HEK293 (cell line): ENCODE measurements around the gene RPL29.

Source experiments
- CTCF ChIA-PET: fragments of 350-600 bp; formaldehyde crosslinking; extraction: SDS; loops from one replicate; lab custom pipeline; 2021; ENCODE audit warnings: antibody characterized with exemption; lab: Yijun Ruan, JAX
- POLR2A ChIA-PET: fragments of 300-600 bp; formaldehyde crosslinking; extraction: SDS; loops from one replicate; lab custom pipeline; 2020; ENCODE audit warnings: antibody characterized with exemption, inconsistent platforms; lab: Yijun Ruan, JAX
- H3K27ac ChIP-seq: fragments of 200-500 bp; sonication (Bioruptor generic); 2 replicates; pipeline ENCODE4 v1.5.1; 2014; ENCODE audit warnings: low read depth, low read length, control low read depth, inconsistent platforms; ENCODE audit errors: extremely low read depth
- H3K36me3 ChIP-seq, 2 experiments: fragments of 200-500 bp in 1 of 2; sonication (Bioruptor generic) in 1 of 2; 1 replicate in 1 of 2; 2 replicates in 1 of 2; pipeline ENCODE4 v1.5.1; 2014 to 2017; ENCODE audit warnings: inconsistent platforms in 2 of 2, low read length in 2 of 2; ENCODE audit not compliant: control insufficient read depth in 2 of 2, insufficient read depth in 1 of 2
- H3K4me1 ChIP-seq: fragments of 200-500 bp; sonication (Bioruptor generic); 2 replicates; pipeline ENCODE4 v1.5.1; 2014; ENCODE audit warnings: mild to moderate bottlenecking, low read length, inconsistent platforms; ENCODE audit not compliant: control insufficient read depth, insufficient read depth
- H3K4me3 ChIP-seq: 2 replicates; pipeline ENCODE4 v1.5.1; 2011; ENCODE audit warnings: low read depth, mild to moderate bottlenecking, control low read depth, low read length, moderate library complexity
- H3K9me3 ChIP-seq: fragments of 200-500 bp; sonication (Bioruptor generic); 2 replicates; pipeline ENCODE4 v1.5.1; 2014; ENCODE audit warnings: low read depth, low read length, inconsistent platforms; ENCODE audit not compliant: control insufficient read depth, insufficient read depth
- HOXD13 ChIP-seq: sonication (generic); formaldehyde crosslinking; IDR thresholded peaks from 2 replicates; pipeline ENCODE4 v1.8.0; 2022; ENCODE audit warnings: missing genetic modification reagents, borderline replicate concordance
- KLF17 ChIP-seq: fragments of 450-650 bp; formaldehyde crosslinking; IDR thresholded peaks from 2 replicates; pipeline ENCODE4 v1.5.1; 2016; ENCODE audit warnings: missing biosample characterization, missing genetic modification characterization
- PRDM6 ChIP-seq: fragments of 450-650 bp; formaldehyde crosslinking; IDR thresholded peaks from 2 replicates; pipeline ENCODE4 v1.5.1; 2017; ENCODE audit warnings: missing biosample characterization, missing genetic modification characterization
- SCRT2 ChIP-seq: fragments of 450-650 bp; formaldehyde crosslinking; IDR thresholded peaks from 2 replicates; pipeline ENCODE4 v1.5.1; 2016; ENCODE audit warnings: missing biosample characterization, missing genetic modification characterization
- TCF7L2 ChIP-seq: IDR thresholded peaks from 2 replicates; pipeline ENCODE4 v1.6.1; 2011; ENCODE audit warnings: low read depth, mild to moderate bottlenecking, inconsistent platforms, low read length, moderate library complexity, borderline replicate concordance
- WT1 ChIP-seq: fragments of 450-650 bp; formaldehyde crosslinking; IDR thresholded peaks from 2 replicates; pipeline ENCODE4 v1.5.1; 2016; ENCODE audit warnings: missing biosample characterization, missing genetic modification characterization
- ZBTB10 ChIP-seq: fragments of 450-650 bp; formaldehyde crosslinking; IDR thresholded peaks from 2 replicates; pipeline ENCODE4 v1.5.1; 2016; ENCODE audit warnings: missing biosample characterization, missing genetic modification characterization
- ZBTB20 ChIP-seq: fragments of 450-650 bp; formaldehyde crosslinking; IDR thresholded peaks from 2 replicates; pipeline ENCODE4 v1.5.1; 2016; ENCODE audit warnings: missing biosample characterization, missing genetic modification characterization
- ZBTB44 ChIP-seq: fragments of 450-650 bp; IDR thresholded peaks from 2 replicates; pipeline ENCODE4 v1.5.1; 2018; ENCODE audit warnings: missing biosample characterization, mild to moderate bottlenecking, missing genetic modification characterization
- ZBTB49 ChIP-seq: fragments of 450-650 bp; formaldehyde crosslinking; IDR thresholded peaks from 2 replicates; pipeline ENCODE4 v1.5.1; 2016; ENCODE audit warnings: missing biosample characterization, missing genetic modification characterization, low read depth
- ZFHX2 ChIP-seq: fragments of 450-650 bp; formaldehyde crosslinking; conservative IDR thresholded peaks from 2 replicates; pipeline ENCODE4 v1.5.1; 2016; ENCODE audit warnings: missing biosample characterization, missing genetic modification characterization
- ZNF19 ChIP-seq: fragments of 450-650 bp; formaldehyde crosslinking; IDR thresholded peaks from 2 replicates; pipeline ENCODE4; 2016; ENCODE audit warnings: missing biosample characterization, missing genetic modification characterization, low read depth
- ZNF335 ChIP-seq: fragments of 450-650 bp; formaldehyde crosslinking; conservative IDR thresholded peaks from 2 replicates; pipeline ENCODE4 v1.5.1; 2016; ENCODE audit warnings: missing biosample characterization, missing genetic modification characterization
- ZNF398 ChIP-seq: fragments of 450-650 bp; formaldehyde crosslinking; IDR thresholded peaks from 2 replicates; pipeline ENCODE4 v1.5.1; 2017; ENCODE audit warnings: missing biosample characterization, missing genetic modification characterization
- ZNF692 ChIP-seq: fragments of 450-650 bp; formaldehyde crosslinking; IDR thresholded peaks from 2 replicates; pipeline ENCODE4 v1.5.1; 2016; ENCODE audit warnings: missing biosample characterization, missing genetic modification characterization
- ZNF704 ChIP-seq: fragments of 450-650 bp; formaldehyde crosslinking; IDR thresholded peaks from 2 replicates; pipeline ENCODE4 v1.5.1; 2016; ENCODE audit warnings: missing biosample characterization, missing genetic modification characterization
- ZNF76 ChIP-seq: fragments of 450-650 bp; formaldehyde crosslinking; IDR thresholded peaks from 2 replicates; pipeline ENCODE4; 2016; ENCODE audit warnings: low read depth, missing biosample characterization, missing genetic modification characterization, borderline replicate concordance
- ZSCAN16 ChIP-seq: fragments of 450-650 bp; formaldehyde crosslinking; IDR thresholded peaks from 2 replicates; pipeline ENCODE4 v1.5.1; 2016; ENCODE audit warnings: missing biosample characterization, missing genetic modification characterization
- ZXDB ChIP-seq: fragments of 450-650 bp; formaldehyde crosslinking; IDR thresholded peaks from 2 replicates; pipeline ENCODE4 v1.5.1; 2016; ENCODE audit warnings: missing biosample characterization, missing genetic modification characterization

The RPL29 gene

GRCh38 chr3:51968883-51969678 lies 26.6 kb downstream of the RPL29 start (continued):
- TF ChIP-seq ZSCAN16 (tag by site-specific recombination) (no peak), HOXD13 (CRISPR knock-in tag) (no peak), WT1 (no peak), SCRT2 (tag by site-specific recombination) (peak; percentile 94), ZNF704 (tag by site-specific recombination) (no peak), KLF17 (0 out of 2 replicates have a peak, but pooled peaks have one; percentile 0), PRDM6 (no peak)

GRCh38 chr3:51968170-51968775 lies 27.4 kb downstream of the RPL29 start:
- CTCF ChIA-PET: interaction anchor here (0.7 to 1.4 kb wide), 2 partner anchors 27 to 208 kb away, joined by 3 to 9 read pairs; partner anchors contain the start of gene RRP9
- Histone ChIP-seq H3K4me1 (0 out of 2 replicates have a peak, but pooled peaks cover 2% of the 10 kb centered on the region), H3K9me3 (no peaks in the 10 kb centered on the region), H3K4me3 (peak overlapping the region; percentile 57), H3K36me3 (peaks cover 0 to 7% of the 10 kb centered on the region in 2 experiments; a peak in 1 of 3 replicates), H3K27ac (no peak overlapping the region; the same call in 1 of the 2 replicates)
- POLR2A ChIA-PET: interaction anchor here (1.8 kb wide), 1 partner anchor 15 kb away, joined by 8 read pairs; the partner anchor contains the start of gene ACY1
- no peak for TF ChIP-seq ZNF76
- TF ChIP-seq ZBTB49: no peak
- no peak for TF ChIP-seq ZXDB (tag by site-specific recombination)
- TF ChIP-seq ZNF692 (tag by site-specific recombination): 0 out of 2 replicates have a peak, but pooled peaks have one; percentile 51
- no peak for TF ChIP-seq ZNF19 (tag by site-specific recombination)
- TF ChIP-seq ZBTB20 (tag by site-specific recombination): peak; percentile 14; the same call in 1 of the 2 replicates
- TF ChIP-seq ZFHX2 (tag by site-specific recombination): peak; percentile 65
- no peak for TF ChIP-seq TCF7L2
- peak; percentile 6; the same call in 1 of the 2 replicates for TF ChIP-seq ZNF335 (tag by site-specific recombination)
- TF ChIP-seq ZBTB44 (tag by site-specific recombination): no peak
- TF ChIP-seq ZBTB10 (tag by site-specific recombination): 0 out of 2 replicates have a peak, but pooled peaks have one; percentile 0
- peak; percentile 89 for TF ChIP-seq ZNF398 (tag by site-specific recombination)
